Subcutaneous abdominal adipose tissue (tissue), 5 donors: ENCODE results near the gene SARS2.
A peak's percentile ranks its signal among the peaks of the same experiment; 100 is the strongest.

ENCODE experiments used
- H3K27ac ChIP-seq: one replicate; pipeline ENCODE4 v1.7.0; 2013; ENCODE audit warnings: low read depth, mild to moderate bottlenecking, inconsistent platforms, low read length, moderate library complexity
- H3K27me3 ChIP-seq, 5 donors: one replicate each; pipeline ENCODE4 v1.7.0; 2013; ENCODE audit warnings: low read length in 5 of 5, inconsistent platforms in 1 of 5; ENCODE audit not compliant: control insufficient read depth in 5 of 5, insufficient read depth in 4 of 5
- H3K36me3 ChIP-seq, 5 donors: one replicate each; pipeline ENCODE4 v1.7.0; 2013; ENCODE audit warnings: low read length in 5 of 5; ENCODE audit not compliant: control insufficient read depth in 5 of 5, insufficient read depth in 5 of 5
- H3K4me1 ChIP-seq, 5 donors: one replicate each; pipeline ENCODE4 v1.7.0; 2013; ENCODE audit warnings: low read length in 5 of 5, mild to moderate bottlenecking in 3 of 5, moderate library complexity in 1 of 5; ENCODE audit not compliant: control insufficient read depth in 5 of 5, insufficient read depth in 5 of 5
- H3K4me3 ChIP-seq, 5 donors: one replicate each; pipeline ENCODE4 v1.7.0; 2013; ENCODE audit warnings: low read length in 5 of 5, low read depth in 1 of 5
- H3K9ac ChIP-seq, 5 donors: one replicate each; pipeline ENCODE4 v1.7.0; 2013; ENCODE audit warnings: low read length in 5 of 5, mild to moderate bottlenecking in 4 of 5, moderate library complexity in 3 of 5
- H3K9me3 ChIP-seq, 5 donors: one replicate each; pipeline ENCODE4 v1.7.0; 2013; ENCODE audit warnings: low read length in 5 of 5; ENCODE audit not compliant: control insufficient read depth in 5 of 5
- donor health status: healthy.
- donor health status: healthy.
- donor health status: healthy.
- donor health status: healthy.
- donor health status: healthy.

Gene SARS2

DNA sequence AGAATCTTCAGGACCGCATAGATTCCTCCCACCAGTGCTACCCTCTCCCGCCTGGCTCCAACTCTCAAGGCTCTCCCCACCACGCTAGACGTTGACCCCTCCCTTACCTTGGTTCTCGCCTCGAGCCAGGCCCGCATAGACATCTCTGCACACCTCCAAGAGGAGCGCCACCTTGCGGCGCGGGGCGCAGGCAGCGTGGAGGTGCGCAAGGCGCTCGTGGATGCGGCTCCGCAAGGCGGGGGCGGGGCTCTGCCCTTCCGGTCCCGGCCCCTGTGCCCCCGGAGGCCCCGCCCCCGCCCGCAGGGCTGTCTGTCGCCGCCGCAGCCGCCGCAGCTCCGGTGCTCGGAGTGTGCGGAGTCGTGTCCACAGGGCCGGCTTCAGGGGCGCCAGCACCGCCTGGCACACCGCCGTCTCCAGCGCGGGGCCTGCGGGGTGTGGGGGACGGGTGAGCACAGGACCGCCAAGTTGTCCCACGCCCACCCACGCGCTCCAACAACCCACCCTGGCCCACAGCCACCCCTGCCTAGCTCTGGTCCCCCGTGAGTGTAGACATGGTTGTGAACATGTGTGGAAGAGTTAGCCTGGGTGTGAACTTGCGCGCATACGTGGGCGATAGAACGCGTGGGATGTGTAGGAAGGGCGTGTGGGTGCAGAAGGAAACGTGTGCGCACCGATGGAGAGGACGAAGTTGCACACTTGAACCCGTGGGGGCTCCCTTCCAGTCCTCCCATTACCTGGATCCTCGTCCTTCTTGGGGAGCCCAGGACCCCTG lies 60.5 kb downstream of the SARS2 start:
- Histone ChIP-seq H3K4me1 (peaks cover 0 to 28% (median 19%) of the 10 kb centered on the region in 5 donors), H3K27me3 (no peaks in the 10 kb centered on the region), H3K4me3 (peak overlapping the region; percentile 70 to 79 (median 72)), H3K36me3 (no peaks in the 10 kb centered on the region), H3K27ac (no peak overlapping the region), H3K9ac (peak overlapping the region in 4 of 5 donors; percentile 67 to 80 (median 77)), H3K9me3 (no peaks in the 10 kb centered on the region)

GRCh38 chr19:38869160-38869835 lies 61.3 kb downstream of the SARS2 start:
- peak overlapping the region; percentile 70 to 79 (median 72) for H3K4me3 ChIP-seq
- H3K9me3 ChIP-seq, result no peaks in the 10 kb centered on the region
- no peaks in the 10 kb centered on the region for H3K36me3 ChIP-seq
- peak overlapping the region in 4 of 5 donors; percentile 67 to 80 (median 77) for H3K9ac ChIP-seq
- peaks cover 0 to 36% (median 24%) of the 10 kb centered on the region in 5 donors for H3K4me1 ChIP-seq
- no peak overlapping the region for H3K27ac ChIP-seq
- no peaks in the 10 kb centered on the region for H3K27me3 ChIP-seq

DNA sequence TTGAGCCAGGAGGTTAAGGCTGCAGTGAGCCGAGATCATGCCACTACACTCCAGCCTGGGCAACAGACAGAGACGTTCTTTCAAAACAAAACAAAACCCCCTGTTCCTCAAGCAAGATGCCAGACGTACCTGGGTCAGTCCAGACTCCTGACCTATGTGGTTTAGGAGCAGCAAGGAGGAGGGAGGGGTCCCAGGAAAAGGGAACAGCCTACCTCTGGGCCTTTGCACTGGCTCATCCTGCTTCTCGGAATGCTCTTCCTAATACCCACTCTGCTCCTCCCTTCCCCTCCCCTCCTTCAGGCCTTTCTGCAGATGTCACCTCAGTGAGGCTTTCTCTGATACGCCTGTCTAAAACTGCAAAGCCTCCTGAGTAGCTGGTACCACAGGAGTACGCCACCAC lies 62.0 kb downstream of the SARS2 start:
- Histone ChIP-seq H3K9me3 (no peaks in the 10 kb centered on the region), H3K9ac (no peak overlapping the region), H3K36me3 (no peaks in the 10 kb centered on the region), H3K4me3 (no peak overlapping the region), H3K27me3 (no peaks in the 10 kb centered on the region), H3K4me1 (peaks cover 0 to 36% (median 26%) of the 10 kb centered on the region in 5 donors), H3K27ac (no peak overlapping the region)

- Histone ChIP-seq H3K9ac (no peak overlapping the region), H3K4me1 (peaks cover 2 to 49% (median 35%) of the 10 kb centered on the region in 5 donors), H3K27me3 (no peaks in the 10 kb centered on the region), H3K27ac (no peak overlapping the region), H3K4me3 (no peak overlapping the region), H3K36me3 (no peaks in the 10 kb centered on the region), H3K9me3 (no peaks in the 10 kb centered on the region)
These were observed 63.3 kb downstream of the SARS2 start for GRCh38 chr19:38867171-38867780.
